Transverse colon (tissue), 4 donors: Measurements from ENCODE around the gene PRSS12. TPM values are rescaled to one million over a fixed set of nuclear protein-coding genes. Genes with fewer than 3 reads are reported as not detected.
"Not testable (repeated sequence)": the region's sequence is repeated elsewhere in the genome, so short reads cannot be mapped to it uniquely, and the experiment has no call there.

Source experiments
- DNase-seq: peaks from one replicate; pipeline ENCODE4 v3.0.0-alpha.2; 2019
- H3K27ac ChIP-seq, 4 donors: fragments of 200-600 bp; sonication (generic); 2 replicates each; pipeline ENCODE4 v1.5.1; 2016 to 2018; ENCODE audit warnings: inconsistent platforms in 4 of 4
- H3K27me3 ChIP-seq: fragments of 200-600 bp; sonication (generic); 2 replicates; pipeline ENCODE4 v1.5.1; 2017; ENCODE audit warnings: inconsistent platforms
- H3K36me3 ChIP-seq, 4 donors: fragments of 200-600 bp; sonication (generic); 2 replicates each; pipeline ENCODE4 v1.5.1; 2017 to 2019; ENCODE audit warnings: inconsistent platforms in 4 of 4
- H3K4me1 ChIP-seq, 4 donors: fragments of 200-600 bp; sonication (generic); 2 replicates each; pipeline ENCODE4 v1.5.1; 2017 to 2020; ENCODE audit warnings: inconsistent platforms in 4 of 4
- H3K4me3 ChIP-seq, 4 donors: fragments of 200-600 bp; sonication (generic); 1 replicate in 1 of 4; 2 replicates in 3 of 4; pipeline versions ENCODE4 v1.5.1 to v1.6.1; 2017 to 2019; ENCODE audit warnings: inconsistent platforms in 4 of 4
- H3K9me3 ChIP-seq, 2 donors: fragments of 200-600 bp; sonication (generic); 2 replicates each; pipeline ENCODE4 v1.5.1; 2017 to 2019; ENCODE audit warnings: inconsistent platforms in 2 of 2
- EP300 ChIP-seq: sonication (generic); formaldehyde crosslinking; IDR thresholded peaks from one replicate; pipeline ENCODE4 v1.6.1; 2017; ENCODE audit warnings: antibody characterized with exemption, low read depth
- POLR2A ChIP-seq: fragments of 450-650 bp; IDR thresholded peaks from one replicate; pipeline ENCODE4 v1.6.1; 2016; ENCODE audit warnings: antibody characterized with exemption, mild to moderate bottlenecking, moderate library complexity
- POLR2AphosphoS5 ChIP-seq, 3 donors: sonication (generic); formaldehyde crosslinking; IDR thresholded peaks; one replicate each; pipeline ENCODE4 v1.6.1; 2016; ENCODE audit warnings: antibody characterized with exemption in 3 of 3
- WGBS, 2 donors: methylation state at CpG; one replicate each; pipeline ENCODE4 v1.1.5; 2018; ENCODE audit warnings: low coverage in 1 of 2; 5-methylcytosine and 5-hydroxymethylcytosine counted together
- in situ Hi-C, 4 donors: fragments of 200-750 bp; cut with MboI; loops; one replicate each; pipeline versions ENCODE4 v1.15.0 to v1.15.1; 2017; ENCODE audit warnings: low sequenced_read_pairs in 3 of 4, low pct_ligation_motif_present in 1 of 4, low pct_unique_long_range_greater_than_20kb in 1 of 4
- intact Hi-C: fragments of 100-400 bp; cut with DNase I; formaldehyde crosslinking; loops from one replicate; pipeline ENCODE4 v1.15.1; 2023; ENCODE audit warnings: low total_unique reads
- total RNA-seq, 4 donors: library from RNA; depleted of rRNA; stranded (reverse); fragments of >200 nt; gene quantifications; one replicate each; pipeline ENCODE4 v1.1.0, GENCODE V29; 2016
- TF ChIP-seq, protein P1 (sequence below), 5 experiments: fragments of 200-600 bp in 3 of 5; fragments of 450-650 bp in 2 of 5; sonication (generic) in 3 of 5; IDR thresholded peaks; 1 replicate in 2 of 5; 2 replicates in 3 of 5; pipeline ENCODE4 v1.5.1; 2016 to 2017; ENCODE audit warnings: antibody characterized with exemption in 5 of 5, inconsistent platforms in 3 of 5, mild to moderate bottlenecking in 2 of 5, moderate library complexity in 1 of 5

The PRSS12 gene
- total RNA-seq, 4 donors from 2014 or later, result 58.0 to 146 (median 84.3) TPM

DNA sequence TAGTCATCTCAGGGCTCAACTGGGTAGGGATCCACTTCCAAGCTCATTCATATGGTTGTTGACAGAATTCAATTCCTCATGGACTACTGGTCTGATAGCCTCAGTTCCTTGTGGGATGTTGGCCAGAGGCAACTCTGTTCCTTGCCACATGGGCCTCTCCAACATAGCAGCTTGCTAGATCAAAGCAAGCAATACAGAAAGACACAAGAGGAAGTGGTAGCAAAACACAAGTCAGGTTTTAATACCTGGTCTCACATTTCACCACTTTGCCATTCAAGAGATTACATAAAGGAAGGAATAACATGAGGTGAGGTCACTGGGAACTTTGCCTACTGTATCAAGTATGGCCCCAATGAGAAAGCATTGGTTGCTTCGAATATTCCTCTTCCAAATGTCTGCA is 79.2 kb downstream of the PRSS12 start:
- H3K27ac ChIP-seq, result no peak overlapping the region
- H3K36me3 ChIP-seq, result no peaks in the 10 kb centered on the region
- no peak for TF ChIP-seq POLR2A
- no peak for TF ChIP-seq POLR2AphosphoS5 (IDR thresholded peaks at IDR 0.05)
- TF ChIP-seq, protein P1, sequence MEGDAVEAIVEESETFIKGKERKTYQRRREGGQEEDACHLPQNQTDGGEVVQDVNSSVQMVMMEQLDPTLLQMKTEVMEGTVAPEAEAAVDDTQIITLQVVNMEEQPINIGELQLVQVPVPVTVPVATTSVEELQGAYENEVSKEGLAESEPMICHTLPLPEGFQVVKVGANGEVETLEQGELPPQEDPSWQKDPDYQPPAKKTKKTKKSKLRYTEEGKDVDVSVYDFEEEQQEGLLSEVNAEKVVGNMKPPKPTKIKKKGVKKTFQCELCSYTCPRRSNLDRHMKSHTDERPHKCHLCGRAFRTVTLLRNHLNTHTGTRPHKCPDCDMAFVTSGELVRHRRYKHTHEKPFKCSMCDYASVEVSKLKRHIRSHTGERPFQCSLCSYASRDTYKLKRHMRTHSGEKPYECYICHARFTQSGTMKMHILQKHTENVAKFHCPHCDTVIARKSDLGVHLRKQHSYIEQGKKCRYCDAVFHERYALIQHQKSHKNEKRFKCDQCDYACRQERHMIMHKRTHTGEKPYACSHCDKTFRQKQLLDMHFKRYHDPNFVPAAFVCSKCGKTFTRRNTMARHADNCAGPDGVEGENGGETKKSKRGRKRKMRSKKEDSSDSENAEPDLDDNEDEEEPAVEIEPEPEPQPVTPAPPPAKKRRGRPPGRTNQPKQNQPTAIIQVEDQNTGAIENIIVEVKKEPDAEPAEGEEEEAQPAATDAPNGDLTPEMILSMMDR (IDR thresholded peaks at IDR 0.05), result no peak
- no peak for TF ChIP-seq EP300
- no peak overlapping the region for H3K4me3 ChIP-seq
- H3K9me3 ChIP-seq, result no peaks in the 10 kb centered on the region
- 81 to 100% methylated on average over 1 of the region's 1 CpG for WGBS, 2 donors
- intact Hi-C loops, result no loop called here
- peaks cover 0 to 16% (median 13%) of the 10 kb centered on the region in 4 donors for H3K4me1 ChIP-seq
- no peak for DNase-seq
- H3K27me3 ChIP-seq, result no peaks in the 10 kb centered on the region
- in situ Hi-C loops, result no loop called here

- no peak for DNase-seq
- TF ChIP-seq, protein P1 (IDR thresholded peaks at IDR 0.05), result no peak
- TF ChIP-seq POLR2AphosphoS5 (IDR thresholded peaks at IDR 0.05) (no peak), POLR2A (no peak), EP300 (no peak)
- Histone ChIP-seq H3K4me1 (peaks cover 0 to 11% (median under 1%) of the 10 kb centered on the region in 4 donors), H3K36me3 (no peaks in the 10 kb centered on the region), H3K27me3 (no peaks in the 10 kb centered on the region), H3K27ac (no peak overlapping the region), H3K9me3 (no peaks in the 10 kb centered on the region), H3K4me3 (no peak overlapping the region)
- in situ Hi-C loops (no loop called here), intact Hi-C loops (no loop called here)
- 90 to 91% methylated on average over 2 of the region's 2 CpGs for WGBS, 2 donors
Observed at GRCh38 chr4:118271788-118272187, 81.0 kb downstream of the PRSS12 start.

- DNase-seq, result no peak
- Histone ChIP-seq H3K27me3 (no peaks in the 10 kb centered on the region), H3K36me3 (no peaks in the 10 kb centered on the region), H3K4me1 (peaks cover 0 to 2% (median 0%) of the 10 kb centered on the region in 4 donors), H3K9me3 (no peaks in the 10 kb centered on the region), H3K27ac (no peak overlapping the region), H3K4me3 (no peak overlapping the region)
- in situ Hi-C loops, result no loop called here
- TF ChIP-seq EP300 (no peak), POLR2A (no peak), POLR2AphosphoS5 (IDR thresholded peaks at IDR 0.05) (no peak)
- TF ChIP-seq, protein P1 (IDR thresholded peaks at IDR 0.05), result peak; percentile 51 to 60 (median 53)
- 0 to 2% methylated on average over 2 of the region's 2 CpGs for whole genome bisulfite sequencing, 2 donors
- intact Hi-C loops, result no loop called here
Observed at GRCh38 chr4:118270492-118270891, 82.3 kb downstream of the PRSS12 start.

DNA sequence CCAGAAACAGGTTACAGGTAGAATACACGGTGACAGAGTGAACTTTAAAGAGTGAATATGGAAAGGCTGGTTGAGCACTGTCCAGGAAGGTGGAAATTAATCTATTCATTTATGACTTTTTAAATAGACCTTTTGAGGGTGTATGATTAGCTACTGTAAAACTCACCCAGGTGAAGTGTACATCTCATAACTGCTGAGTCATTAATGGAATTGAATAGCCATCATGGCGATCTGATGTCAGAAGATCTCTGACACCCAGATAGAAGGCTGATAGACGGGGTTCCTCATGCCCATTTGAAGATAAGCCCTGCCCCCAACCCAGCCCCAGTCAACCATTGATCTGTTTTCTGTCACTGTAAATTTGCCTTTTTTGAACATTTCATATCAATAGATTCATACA is 84.0 kb downstream of the PRSS12 start:
- WGBS, 2 donors, result 78 to 91% methylated on average over 3 of the region's 3 CpGs
- H3K9me3 ChIP-seq, result no peaks in the 10 kb centered on the region
- H3K4me1 ChIP-seq, result peaks cover 0 to 5% (median 2%) of the 10 kb centered on the region in 4 donors
- intact Hi-C loops (no loop called here), in situ Hi-C loops (no loop called here)
- H3K27me3 ChIP-seq, result no peaks in the 10 kb centered on the region
- no peak overlapping the region for H3K27ac ChIP-seq
- no peaks in the 10 kb centered on the region for H3K36me3 ChIP-seq
- TF ChIP-seq POLR2AphosphoS5 (IDR thresholded peaks at IDR 0.05), result no peak
- TF ChIP-seq POLR2A, result no peak
- DNase-seq, result no peak
- H3K4me3 ChIP-seq, result no peak overlapping the region

GRCh38 chr4:118266145-118266496 is 86.7 kb downstream of the PRSS12 start:
- peak overlapping the region in 1 of 4 donors; percentile 57 for H3K4me3 ChIP-seq
- peak overlapping the region in 1 of 4 donors; percentile 74 for H3K27ac ChIP-seq
- intact Hi-C loops, H3K36me3 ChIP-seq, DNase-seq, H3K4me1 ChIP-seq, H3K27me3 ChIP-seq, H3K9me3 ChIP-seq, in situ Hi-C loops: not testable (repeated sequence)
- WGBS, 2 donors, result 80 to 91% methylated on average over 1 to 4 of the region's 4 CpGs
